DMS114 treated with DMSO at 0.1 percent for 48 hours (cell line): ENCODE data around the gene GSDMA.

Experiments
- DNase-seq: peaks from one replicate; lab custom pipeline; 2025; ENCODE audit not compliant: unreplicated experiment; lab: John Stamatoyannopoulos, UW

Gene GSDMA

GRCh38 chr17:40021451-40021971 lies 58.7 kb downstream of the GSDMA start:
- DNase-seq, result no peak

- no peak for DNase-seq
Observed at GRCh38 chr17:40022497-40022896, 59.7 kb downstream of the GSDMA start.

GRCh38 chr17:40022961-40023541 lies 60.2 kb downstream of the GSDMA start:
- DNase-seq, result no peak

DNA sequence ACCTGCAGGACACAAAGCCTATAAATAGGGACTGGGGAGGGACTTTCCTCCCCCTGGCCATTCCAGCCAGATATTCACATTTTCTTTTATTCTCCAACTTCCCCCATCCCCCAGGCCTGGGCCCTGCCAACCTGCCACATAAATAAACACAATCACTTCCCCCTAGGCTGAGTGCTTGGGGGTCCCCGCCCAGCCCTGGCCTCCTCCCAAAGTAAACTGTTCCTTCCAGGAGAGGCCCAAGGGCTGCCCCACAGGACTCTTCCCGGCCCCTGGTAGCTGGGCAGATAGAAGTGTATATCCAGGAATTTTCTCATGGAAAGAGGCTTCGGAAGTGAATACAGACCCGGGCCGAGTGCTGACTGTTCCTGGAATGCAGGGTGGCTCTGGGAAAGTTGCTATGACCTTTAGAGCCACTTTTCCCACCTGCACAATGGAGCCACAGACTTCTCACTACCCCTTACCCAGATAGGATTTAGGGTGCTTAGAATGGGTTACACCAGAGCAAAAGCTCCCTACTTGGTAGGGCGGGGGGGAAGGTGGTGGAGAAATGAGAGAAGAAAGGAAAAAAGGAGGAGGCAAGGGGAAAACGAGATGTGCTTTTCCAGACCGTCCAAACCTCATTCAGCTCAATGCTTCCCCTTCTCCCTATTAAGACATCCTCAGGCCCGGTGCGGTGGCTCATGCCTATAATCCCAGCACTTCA lies 60.9 kb downstream of the GSDMA start:
- no peak for DNase-seq

GRCh38 chr17:40024901-40025300 lies 62.1 kb downstream of the GSDMA start:
- no peak for DNase-seq

DNA sequence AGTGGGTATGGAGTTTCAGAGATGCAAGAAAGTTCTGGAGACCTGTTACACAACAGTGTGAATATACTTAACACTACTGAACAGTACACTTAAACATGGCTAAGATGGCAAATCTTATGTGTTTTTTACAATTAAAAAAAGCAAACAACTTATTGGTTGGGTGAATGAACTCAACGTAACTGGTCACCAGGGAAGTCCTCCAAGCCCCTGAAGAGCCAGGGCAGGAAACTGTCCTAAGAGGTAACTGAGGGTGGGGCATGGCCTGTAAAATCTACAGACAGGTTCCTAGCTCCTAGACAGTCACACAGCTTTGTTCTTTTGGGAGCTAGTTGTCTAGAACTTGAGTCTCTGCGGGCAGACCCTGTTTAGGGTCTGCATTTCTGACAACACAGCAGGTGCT lies 62.8 kb downstream of the GSDMA start:
- DNase-seq, result no peak

- no peak for DNase-seq
Observed at GRCh38 chr17:40025991-40026815, 63.4 kb downstream of the GSDMA start.

- peak; percentile 13 for DNase-seq
Observed at GRCh38 chr17:40026816-40027613, 64.2 kb downstream of the GSDMA start.
